ENCODE data around the gene GEMIN4. TPM values are rescaled to one million over a fixed set of nuclear protein-coding genes. Genes with fewer than 3 reads are reported as not detected.
"Not testable (repeated sequence)": the region's sequence is repeated elsewhere in the genome, so short reads cannot be mapped to it uniquely, and the experiment has no call there.

GEMIN4 gene
- total and polyA plus RNA-seq, 4 donors: 2.8 to 7.0 (median 5.9) TPM

DNA sequence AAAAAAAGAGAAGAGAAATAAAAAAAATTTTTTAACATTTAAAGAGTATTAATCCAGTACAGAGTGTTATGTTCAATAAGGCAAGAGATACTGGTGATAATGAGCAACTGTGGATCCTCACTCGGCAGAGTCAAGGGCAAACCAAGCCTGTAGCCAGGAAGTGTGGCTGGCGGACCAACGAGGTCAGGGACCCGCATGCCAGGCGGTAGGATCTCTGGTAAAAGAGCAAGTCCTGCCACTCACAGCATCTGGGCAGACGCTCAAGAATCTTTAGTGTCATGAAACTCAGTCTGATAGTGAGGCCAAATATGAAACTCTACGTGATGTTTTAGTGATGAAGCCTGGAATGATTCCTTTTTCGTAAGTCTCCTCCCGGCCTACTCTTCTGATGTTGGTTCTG, 8.3 kb upstream of the GEMIN4 start:
- H3K27me3 ChIP-seq (ENCODE audit: control insufficient read depth in 4 of 4, insufficient read depth in 4 of 4, low read length in 3 of 4): no peaks in the 10 kb centered on the region
- no peak overlapping the region for H3K4me3 ChIP-seq (ENCODE audit: low read depth in 1 of 3, low read length in 3 of 3)
- no peak overlapping the region for H3K9ac ChIP-seq (ENCODE audit: low read depth in 1 of 2, low read length in 2 of 2)
- no peak overlapping the region for H3K27ac ChIP-seq (ENCODE audit: low read depth in 1 of 2, low read length in 2 of 2)
- H3K4me1 ChIP-seq (ENCODE audit: control insufficient read depth in 4 of 4, insufficient read depth in 4 of 4, low read length in 3 of 4): no peaks in the 10 kb centered on the region
- peaks cover 5 to 39% (median 20%) of the 10 kb centered on the region in 4 donors for H3K36me3 ChIP-seq (ENCODE audit: control insufficient read depth in 4 of 4, insufficient read depth in 3 of 4, low read depth in 1 of 4, low read length in 3 of 4)
- DNase-seq (ENCODE audit: low spot score): no peak
- no peaks in the 10 kb centered on the region for H3K9me3 ChIP-seq (ENCODE audit: control insufficient read depth in 4 of 4, low read length in 3 of 4)
- TF ChIP-seq, protein P1, sequence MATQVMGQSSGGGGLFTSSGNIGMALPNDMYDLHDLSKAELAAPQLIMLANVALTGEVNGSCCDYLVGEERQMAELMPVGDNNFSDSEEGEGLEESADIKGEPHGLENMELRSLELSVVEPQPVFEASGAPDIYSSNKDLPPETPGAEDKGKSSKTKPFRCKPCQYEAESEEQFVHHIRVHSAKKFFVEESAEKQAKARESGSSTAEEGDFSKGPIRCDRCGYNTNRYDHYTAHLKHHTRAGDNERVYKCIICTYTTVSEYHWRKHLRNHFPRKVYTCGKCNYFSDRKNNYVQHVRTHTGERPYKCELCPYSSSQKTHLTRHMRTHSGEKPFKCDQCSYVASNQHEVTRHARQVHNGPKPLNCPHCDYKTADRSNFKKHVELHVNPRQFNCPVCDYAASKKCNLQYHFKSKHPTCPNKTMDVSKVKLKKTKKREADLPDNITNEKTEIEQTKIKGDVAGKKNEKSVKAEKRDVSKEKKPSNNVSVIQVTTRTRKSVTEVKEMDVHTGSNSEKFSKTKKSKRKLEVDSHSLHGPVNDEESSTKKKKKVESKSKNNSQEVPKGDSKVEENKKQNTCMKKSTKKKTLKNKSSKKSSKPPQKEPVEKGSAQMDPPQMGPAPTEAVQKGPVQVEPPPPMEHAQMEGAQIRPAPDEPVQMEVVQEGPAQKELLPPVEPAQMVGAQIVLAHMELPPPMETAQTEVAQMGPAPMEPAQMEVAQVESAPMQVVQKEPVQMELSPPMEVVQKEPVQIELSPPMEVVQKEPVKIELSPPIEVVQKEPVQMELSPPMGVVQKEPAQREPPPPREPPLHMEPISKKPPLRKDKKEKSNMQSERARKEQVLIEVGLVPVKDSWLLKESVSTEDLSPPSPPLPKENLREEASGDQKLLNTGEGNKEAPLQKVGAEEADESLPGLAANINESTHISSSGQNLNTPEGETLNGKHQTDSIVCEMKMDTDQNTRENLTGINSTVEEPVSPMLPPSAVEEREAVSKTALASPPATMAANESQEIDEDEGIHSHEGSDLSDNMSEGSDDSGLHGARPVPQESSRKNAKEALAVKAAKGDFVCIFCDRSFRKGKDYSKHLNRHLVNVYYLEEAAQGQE (IDR thresholded peaks at IDR 0.05): no peak
- TF ChIP-seq FOXA1 (IDR thresholded peaks at IDR 0.05) (no peak), TAF1 (conservative IDR thresholded peaks at IDR 0.05) (no peak), NR2F2 (IDR thresholded peaks at IDR 0.05) (no peak), GABPA (IDR thresholded peaks at IDR 0.05 in 1 of 2, conservative IDR thresholded peaks at IDR 0.05 in 1 of 2) (no peak), HNF4G (IDR thresholded peaks at IDR 0.05) (no peak), SP1 (IDR thresholded peaks at IDR 0.05) (no peak), HNF4A (conservative IDR thresholded peaks at IDR 0.05) (no peak), RAD21 (IDR thresholded peaks at IDR 0.05) (no peak)
- TF ChIP-seq, protein P2, sequence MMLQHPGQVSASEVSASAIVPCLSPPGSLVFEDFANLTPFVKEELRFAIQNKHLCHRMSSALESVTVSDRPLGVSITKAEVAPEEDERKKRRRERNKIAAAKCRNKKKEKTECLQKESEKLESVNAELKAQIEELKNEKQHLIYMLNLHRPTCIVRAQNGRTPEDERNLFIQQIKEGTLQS (IDR thresholded peaks at IDR 0.05): no peak
- TF ChIP-seq, protein P3, sequence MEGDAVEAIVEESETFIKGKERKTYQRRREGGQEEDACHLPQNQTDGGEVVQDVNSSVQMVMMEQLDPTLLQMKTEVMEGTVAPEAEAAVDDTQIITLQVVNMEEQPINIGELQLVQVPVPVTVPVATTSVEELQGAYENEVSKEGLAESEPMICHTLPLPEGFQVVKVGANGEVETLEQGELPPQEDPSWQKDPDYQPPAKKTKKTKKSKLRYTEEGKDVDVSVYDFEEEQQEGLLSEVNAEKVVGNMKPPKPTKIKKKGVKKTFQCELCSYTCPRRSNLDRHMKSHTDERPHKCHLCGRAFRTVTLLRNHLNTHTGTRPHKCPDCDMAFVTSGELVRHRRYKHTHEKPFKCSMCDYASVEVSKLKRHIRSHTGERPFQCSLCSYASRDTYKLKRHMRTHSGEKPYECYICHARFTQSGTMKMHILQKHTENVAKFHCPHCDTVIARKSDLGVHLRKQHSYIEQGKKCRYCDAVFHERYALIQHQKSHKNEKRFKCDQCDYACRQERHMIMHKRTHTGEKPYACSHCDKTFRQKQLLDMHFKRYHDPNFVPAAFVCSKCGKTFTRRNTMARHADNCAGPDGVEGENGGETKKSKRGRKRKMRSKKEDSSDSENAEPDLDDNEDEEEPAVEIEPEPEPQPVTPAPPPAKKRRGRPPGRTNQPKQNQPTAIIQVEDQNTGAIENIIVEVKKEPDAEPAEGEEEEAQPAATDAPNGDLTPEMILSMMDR (IDR thresholded peaks at IDR 0.05; ENCODE audit: low read depth, low read length, missing input control): no peak
- TF ChIP-seq, protein P4, sequence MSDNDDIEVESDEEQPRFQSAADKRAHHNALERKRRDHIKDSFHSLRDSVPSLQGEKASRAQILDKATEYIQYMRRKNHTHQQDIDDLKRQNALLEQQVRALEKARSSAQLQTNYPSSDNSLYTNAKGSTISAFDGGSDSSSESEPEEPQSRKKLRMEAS (IDR thresholded peaks at IDR 0.05): no peak
- TF ChIP-seq, protein P5, sequence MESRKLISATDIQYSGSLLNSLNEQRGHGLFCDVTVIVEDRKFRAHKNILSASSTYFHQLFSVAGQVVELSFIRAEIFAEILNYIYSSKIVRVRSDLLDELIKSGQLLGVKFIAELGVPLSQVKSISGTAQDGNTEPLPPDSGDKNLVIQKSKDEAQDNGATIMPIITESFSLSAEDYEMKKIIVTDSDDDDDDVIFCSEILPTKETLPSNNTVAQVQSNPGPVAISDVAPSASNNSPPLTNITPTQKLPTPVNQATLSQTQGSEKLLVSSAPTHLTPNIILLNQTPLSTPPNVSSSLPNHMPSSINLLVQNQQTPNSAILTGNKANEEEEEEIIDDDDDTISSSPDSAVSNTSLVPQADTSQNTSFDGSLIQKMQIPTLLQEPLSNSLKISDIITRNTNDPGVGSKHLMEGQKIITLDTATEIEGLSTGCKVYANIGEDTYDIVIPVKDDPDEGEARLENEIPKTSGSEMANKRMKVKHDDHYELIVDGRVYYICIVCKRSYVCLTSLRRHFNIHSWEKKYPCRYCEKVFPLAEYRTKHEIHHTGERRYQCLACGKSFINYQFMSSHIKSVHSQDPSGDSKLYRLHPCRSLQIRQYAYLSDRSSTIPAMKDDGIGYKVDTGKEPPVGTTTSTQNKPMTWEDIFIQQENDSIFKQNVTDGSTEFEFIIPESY (IDR thresholded peaks at IDR 0.05): no peak
- WGBS: 70% methylated on average over 9 of the region's 9 CpGs

DNA sequence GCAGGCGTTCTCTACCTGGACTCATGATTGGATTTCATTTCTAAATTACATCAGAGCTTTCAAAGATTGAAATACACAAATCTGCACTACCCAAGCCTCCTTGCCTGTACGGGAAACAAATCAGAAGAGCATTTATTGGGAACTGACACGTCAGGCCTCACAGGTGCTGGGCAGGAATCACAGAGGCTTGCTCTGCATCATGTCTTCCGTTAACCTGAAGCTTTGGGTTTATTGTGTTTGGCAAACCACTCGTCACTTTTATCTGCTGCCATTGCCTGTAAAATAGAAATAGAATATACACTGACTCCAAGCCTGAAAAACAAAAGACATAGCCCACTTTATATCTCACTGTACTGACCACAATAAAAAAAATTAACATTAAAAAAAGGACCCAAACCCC, 7.9 kb upstream of the GEMIN4 start:
- TF ChIP-seq FOXA1 (IDR thresholded peaks at IDR 0.05) (no peak), TAF1 (conservative IDR thresholded peaks at IDR 0.05) (no peak)
- H3K27ac ChIP-seq (ENCODE audit: low read depth in 1 of 2, low read length in 2 of 2): no peak overlapping the region
- no peaks in the 10 kb centered on the region for H3K27me3 ChIP-seq (ENCODE audit: control insufficient read depth in 4 of 4, insufficient read depth in 4 of 4, low read length in 3 of 4)
- peaks cover 4 to 39% (median 20%) of the 10 kb centered on the region in 4 donors for H3K36me3 ChIP-seq (ENCODE audit: control insufficient read depth in 4 of 4, insufficient read depth in 3 of 4, low read depth in 1 of 4, low read length in 3 of 4)
- H3K4me3 ChIP-seq (ENCODE audit: low read depth in 1 of 3, low read length in 3 of 3): no peak overlapping the region
- no peaks in the 10 kb centered on the region for H3K9me3 ChIP-seq (ENCODE audit: control insufficient read depth in 4 of 4, low read length in 3 of 4)
- 95% methylated on average over 5 of the region's 5 CpGs for WGBS
- no peaks in the 10 kb centered on the region for H3K4me1 ChIP-seq (ENCODE audit: control insufficient read depth in 4 of 4, insufficient read depth in 4 of 4, low read length in 3 of 4)
- no peak overlapping the region for H3K9ac ChIP-seq (ENCODE audit: low read depth in 1 of 2, low read length in 2 of 2)
- no peak for DNase-seq (ENCODE audit: low spot score)

DNA sequence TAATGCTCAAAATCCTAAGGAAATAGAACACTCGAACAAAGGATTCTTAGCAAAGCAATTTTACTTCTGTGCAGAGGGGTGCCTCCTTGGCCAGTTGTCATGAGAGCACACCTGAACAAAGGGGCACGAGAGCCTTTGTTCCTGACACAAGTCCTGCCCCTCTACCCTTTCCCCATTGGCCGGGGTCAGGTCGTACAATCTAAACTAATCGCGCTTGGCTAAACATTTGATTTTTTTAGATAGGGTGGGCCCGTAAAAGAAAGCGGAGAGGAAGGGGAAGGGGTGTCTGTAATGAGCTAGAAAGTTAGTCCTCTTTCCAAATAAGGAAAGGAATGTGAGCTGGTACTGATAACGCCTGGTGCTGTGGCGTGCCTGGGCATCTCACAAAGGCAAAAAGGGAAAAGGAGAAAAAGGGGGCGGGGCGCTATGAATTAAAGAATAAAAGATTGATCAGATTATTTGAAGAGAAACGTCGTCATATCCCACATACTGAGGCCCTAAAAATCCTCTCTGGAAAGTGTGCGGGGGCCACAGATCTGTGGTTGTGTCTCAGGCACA, 4.0 kb upstream of the GEMIN4 start:
- not testable (repeated sequence) for H3K9ac ChIP-seq (ENCODE audit: low read depth in 1 of 2, low read length in 2 of 2); H3K27ac ChIP-seq (ENCODE audit: low read depth in 1 of 2, low read length in 2 of 2); H3K9me3 ChIP-seq (ENCODE audit: control insufficient read depth in 4 of 4, low read length in 3 of 4); DNase-seq (ENCODE audit: low spot score); H3K27me3 ChIP-seq (ENCODE audit: control insufficient read depth in 4 of 4, insufficient read depth in 4 of 4, low read length in 3 of 4); H3K4me3 ChIP-seq (ENCODE audit: low read depth in 1 of 3, low read length in 3 of 3)
- H3K4me1 ChIP-seq (ENCODE audit: control insufficient read depth in 4 of 4, insufficient read depth in 4 of 4, low read length in 3 of 4): peaks cover 2 to 10% (median 7%) of the 10 kb centered on the region in 4 donors
- peaks cover 1 to 24% (median 11%) of the 10 kb centered on the region in 4 donors for H3K36me3 ChIP-seq (ENCODE audit: control insufficient read depth in 4 of 4, insufficient read depth in 3 of 4, low read depth in 1 of 4, low read length in 3 of 4)
- 83% methylated on average over 15 of the region's 15 CpGs for WGBS

DNA sequence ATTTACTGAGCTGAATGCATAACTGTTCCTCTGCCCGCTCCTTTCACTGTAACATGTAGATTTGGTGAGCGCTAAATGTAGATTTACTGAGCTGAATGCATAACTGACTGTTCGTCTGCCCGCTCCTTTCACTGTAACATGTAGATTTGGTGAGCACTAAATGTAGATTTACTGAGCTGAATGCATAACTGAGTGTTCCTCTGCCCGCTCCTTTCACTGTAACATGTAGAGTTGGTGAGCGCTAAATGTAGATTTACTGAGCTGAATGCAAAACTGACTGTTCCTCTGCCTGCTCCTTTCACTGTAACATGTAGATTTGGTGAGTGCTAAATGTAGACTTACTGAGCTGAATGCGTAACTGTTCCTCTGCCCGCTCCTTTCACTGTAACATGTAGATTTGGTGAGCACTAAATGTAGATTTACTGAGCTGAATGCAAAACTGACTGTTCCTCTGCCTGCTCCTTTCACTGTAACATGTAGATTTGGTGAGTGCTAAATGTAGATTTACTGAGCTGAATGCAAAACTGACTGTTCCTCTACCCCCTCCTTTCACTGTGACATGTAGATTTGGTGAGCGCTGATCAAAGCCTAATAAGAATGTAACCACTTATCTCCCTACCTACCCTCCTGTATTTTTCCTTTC, 3.4 kb upstream of the GEMIN4 start:
- not testable (repeated sequence) for H3K4me3 ChIP-seq (ENCODE audit: low read depth in 1 of 3, low read length in 3 of 3); DNase-seq (ENCODE audit: low spot score); H3K27ac ChIP-seq (ENCODE audit: low read depth in 1 of 2, low read length in 2 of 2); H3K9ac ChIP-seq (ENCODE audit: low read depth in 1 of 2, low read length in 2 of 2); H3K9me3 ChIP-seq (ENCODE audit: control insufficient read depth in 4 of 4, low read length in 3 of 4); H3K27me3 ChIP-seq (ENCODE audit: control insufficient read depth in 4 of 4, insufficient read depth in 4 of 4, low read length in 3 of 4)
- WGBS: 98% methylated on average over 9 of the region's 9 CpGs
- Histone ChIP-seq H3K4me1 (ENCODE audit: control insufficient read depth in 4 of 4, insufficient read depth in 4 of 4, low read length in 3 of 4) (peaks cover 6 to 17% (median 11%) of the 10 kb centered on the region in 4 donors), H3K36me3 (ENCODE audit: control insufficient read depth in 4 of 4, insufficient read depth in 3 of 4, low read depth in 1 of 4, low read length in 3 of 4) (peaks cover 1 to 19% (median 10%) of the 10 kb centered on the region in 4 donors)
